Activated naive CD4-positive, alpha-beta T cell treated with anti-CD3 and anti-CD28 coated beads, Interleukin-2, amount 50 U/mL, for 72 hours (primary cell): ENCODE data around the gene VSIR. TPM values are rescaled to one million over a fixed set of nuclear protein-coding genes. Genes with fewer than 3 reads are reported as not detected.

Experiments
- ATAC-seq, 2 donors: fragments of 150-1000 bp; cut with Tn5 transposase; 2 replicates each; pipeline ENCODE4 v1.10.0; 2021; ENCODE audit warnings: mild to moderate bottlenecking in 2 of 2, moderate library complexity in 2 of 2
- DNase-seq, 2 donors: peaks; one replicate each; pipeline ENCODE4 v3.0.0; 2021 to 2022; ENCODE audit warnings: low spot score in 2 of 2
- H3K27ac Mint-ChIP-seq, 2 donors: one replicate each; pipeline ENCODE4 v1.8.0; 2022; ENCODE audit warnings: mild to moderate bottlenecking in 2 of 2, mixed read lengths in 2 of 2
- H3K36me3 Mint-ChIP-seq, 2 donors: one replicate each; pipeline ENCODE4 v1.8.0; 2022; ENCODE audit warnings: mixed read lengths in 2 of 2
- H3K9me3 Mint-ChIP-seq, 2 donors: one replicate each; pipeline ENCODE4 v1.8.0; 2022; ENCODE audit warnings: mixed read lengths in 2 of 2
- total RNA-seq, 2 donors: library from RNA; stranded (reverse); gene quantifications; one replicate each; pipeline ENCODE4 v1.2.3, GENCODE V29; 2022

Gene VSIR
- 100 to 1,000 TPM in 1 of 2 donors, 10 to 100 TPM in 1; 54.5 to 126 TPM for total RNA-seq

DNA sequence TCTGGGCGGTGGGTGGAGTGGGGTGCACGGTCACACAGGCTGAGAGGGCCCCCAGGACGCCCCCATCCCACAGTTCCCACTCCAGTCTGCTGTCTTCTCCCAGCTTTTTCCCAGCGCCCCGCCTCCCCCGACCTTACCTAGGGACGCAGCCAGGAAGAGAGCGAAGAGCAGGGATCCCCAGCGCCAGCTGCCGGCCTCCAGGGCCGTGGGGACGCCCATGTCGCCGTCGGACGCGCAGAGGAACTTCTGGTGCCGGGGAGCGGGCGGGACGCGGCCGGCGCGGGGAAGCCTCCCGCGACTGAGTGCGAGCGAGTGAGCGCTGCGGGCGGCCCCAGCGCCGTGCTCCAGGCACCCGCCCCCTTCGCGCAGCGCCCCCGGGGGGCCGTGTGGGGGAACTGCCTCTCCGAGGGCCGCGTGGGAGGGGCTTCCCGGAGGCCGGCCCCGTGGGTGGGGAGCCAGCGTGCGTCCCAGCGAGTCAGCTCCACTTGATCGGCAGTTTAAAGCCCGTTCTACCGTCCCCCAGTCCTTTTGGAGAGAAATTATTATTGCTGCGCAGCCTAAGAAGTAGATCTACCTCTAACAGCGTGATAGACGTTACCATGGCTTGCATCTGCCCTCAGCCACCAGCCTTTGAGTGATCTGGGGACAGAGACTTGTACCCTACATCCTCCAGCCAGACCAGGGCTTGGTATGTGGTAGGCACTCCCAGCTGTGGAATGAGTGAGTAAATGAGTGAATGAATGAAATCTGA, at the start of gene VSIR:
Gene VSIR (minus strand): TSS at position 300 of the 751 bp plus-strand sequence. CDS start 81 bp downstream, at position 219.
- peaks cover 4 to 39% of the 10 kb centered on the region in 2 donors for H3K36me3 Mint-ChIP-seq
- peak within 1 kb of the TSS; percentile 88 to 94 for H3K27ac Mint-ChIP-seq

DNA sequence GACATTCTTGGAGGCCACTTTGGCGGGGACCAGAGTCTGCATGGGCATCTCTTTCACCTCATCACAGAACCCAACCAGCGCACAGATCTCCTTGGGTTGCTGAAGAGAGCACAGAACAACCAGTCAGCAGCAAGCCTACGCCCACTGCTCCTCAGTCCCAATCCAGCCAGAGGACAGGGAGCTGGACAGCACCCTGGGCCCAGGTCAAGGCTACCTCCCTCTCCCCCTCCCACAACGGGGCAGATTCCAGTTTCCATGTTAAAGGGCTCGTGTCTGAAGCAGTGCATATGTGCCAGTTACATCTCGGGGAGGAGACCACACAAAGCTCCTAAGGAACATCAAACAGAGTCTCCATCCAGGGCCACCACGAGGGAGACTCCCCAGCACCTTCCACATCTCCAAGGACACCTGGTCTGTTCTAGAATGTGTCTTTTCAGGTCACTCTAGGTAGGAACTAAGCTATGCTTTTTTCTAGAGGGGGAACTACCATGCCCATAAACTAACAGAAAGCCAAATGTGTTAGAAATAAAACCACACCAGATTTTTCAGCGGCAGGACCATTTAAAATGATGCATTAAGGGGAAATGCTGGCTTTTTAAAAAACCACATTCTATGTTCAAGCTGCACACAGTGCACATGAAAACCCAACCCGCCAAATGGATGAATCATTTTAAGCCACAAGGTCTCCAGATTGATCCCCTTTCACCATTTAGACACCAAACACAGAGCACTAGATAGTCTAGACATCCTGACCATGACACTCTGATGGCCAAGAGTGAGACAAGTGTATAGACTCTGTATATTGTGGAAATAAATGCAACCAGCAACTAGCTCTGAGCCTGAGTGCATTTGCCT, 48.8 kb upstream of the VSIR start:
- Mint-ChIP-seq H3K36me3 (peaks cover 0 to 6% of the 10 kb centered on the region in 2 donors), H3K9me3 (no peaks in the 10 kb centered on the region), H3K27ac (peak overlapping the region; percentile 38 to 82)
- DNase-seq, result no peak
- peak; percentile 90 to 94 for ATAC-seq

More for the DNA sequence above, at the start of gene VSIR:
- peak; percentile 55 to 76 for ATAC-seq
- peak; percentile 92 to 100 for DNase-seq
- peaks cover 0 to 4% of the 10 kb centered on the region in 2 donors for H3K9me3 Mint-ChIP-seq

DNA sequence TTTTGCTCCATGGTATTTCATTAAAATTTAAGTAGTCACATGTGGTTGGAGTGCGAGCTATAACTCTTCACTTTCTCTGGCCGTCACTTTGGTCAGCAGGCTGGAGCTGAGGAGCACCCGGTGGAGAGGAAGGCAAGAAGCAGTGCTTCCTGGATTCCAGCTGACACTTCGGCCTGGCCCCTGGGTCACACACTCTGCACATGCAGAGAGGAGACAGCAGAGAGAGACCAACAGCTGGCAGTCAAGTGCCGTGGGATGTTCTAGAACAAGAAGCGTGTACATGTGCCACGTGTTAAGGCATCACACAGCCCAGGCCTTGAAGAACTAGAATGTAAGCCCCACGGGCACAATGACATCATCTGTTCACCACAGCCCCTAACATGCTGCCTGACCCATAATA, 47.6 kb upstream of the VSIR start:
- H3K9me3 Mint-ChIP-seq, result no peaks in the 10 kb centered on the region
- H3K36me3 Mint-ChIP-seq, result peaks cover 0 to 6% of the 10 kb centered on the region in 2 donors
- no peak for ATAC-seq
- DNase-seq, result no peak
- H3K27ac Mint-ChIP-seq, result peak overlapping the region; percentile 12 to 38

DNA sequence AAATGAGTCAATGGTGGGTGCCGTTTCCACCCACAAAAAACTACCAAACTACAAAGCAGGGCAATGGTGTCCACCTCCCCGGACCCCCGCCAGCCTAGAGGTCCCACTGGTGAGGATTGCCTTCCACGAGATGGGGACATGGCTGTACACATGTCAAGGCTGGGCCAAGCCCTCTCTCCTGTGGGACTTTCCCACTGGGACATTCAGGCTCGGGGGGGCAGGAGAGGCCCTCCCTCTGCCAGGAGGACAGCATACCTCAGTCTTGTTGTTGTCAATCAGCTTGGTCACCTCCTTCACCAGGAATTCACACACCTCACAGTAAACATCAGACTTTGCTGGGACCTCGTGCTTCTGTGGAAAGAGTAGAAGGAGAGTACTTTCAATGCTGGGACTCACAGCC, 46.7 kb upstream of the VSIR start:
- H3K36me3 Mint-ChIP-seq, result peaks cover 0 to 6% of the 10 kb centered on the region in 2 donors
- ATAC-seq (no peak), DNase-seq (no peak)
- no peaks in the 10 kb centered on the region for H3K9me3 Mint-ChIP-seq
- peak overlapping the region; percentile 38 to 68 for H3K27ac Mint-ChIP-seq

DNA sequence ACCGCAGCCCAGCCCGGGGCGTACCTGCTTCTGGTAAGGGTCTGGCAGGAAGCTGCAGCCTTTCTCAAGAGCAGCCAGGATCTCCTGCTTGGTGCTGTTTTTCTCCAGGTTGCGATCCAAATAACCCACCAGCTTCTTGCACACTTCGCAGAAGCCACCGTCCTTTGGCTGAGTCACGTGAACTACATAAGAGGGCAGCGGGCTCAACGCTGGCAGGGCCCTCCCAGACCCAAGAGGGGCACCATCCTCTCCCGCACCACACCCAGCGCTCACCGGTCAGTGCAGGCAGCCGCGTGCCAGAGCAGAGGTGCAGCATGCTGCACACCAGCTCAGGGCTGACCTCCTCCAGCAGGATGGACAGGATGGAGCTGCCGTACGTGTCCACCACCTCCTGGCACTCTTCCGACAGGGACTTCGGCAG, 46.1 kb upstream of the VSIR start:
- DNase-seq (no peak), ATAC-seq (no peak)
- H3K27ac Mint-ChIP-seq, result peak overlapping the region; percentile 38 to 68
- H3K36me3 Mint-ChIP-seq, result peaks cover 0 to 6% of the 10 kb centered on the region in 2 donors
- H3K9me3 Mint-ChIP-seq, result no peaks in the 10 kb centered on the region

DNA sequence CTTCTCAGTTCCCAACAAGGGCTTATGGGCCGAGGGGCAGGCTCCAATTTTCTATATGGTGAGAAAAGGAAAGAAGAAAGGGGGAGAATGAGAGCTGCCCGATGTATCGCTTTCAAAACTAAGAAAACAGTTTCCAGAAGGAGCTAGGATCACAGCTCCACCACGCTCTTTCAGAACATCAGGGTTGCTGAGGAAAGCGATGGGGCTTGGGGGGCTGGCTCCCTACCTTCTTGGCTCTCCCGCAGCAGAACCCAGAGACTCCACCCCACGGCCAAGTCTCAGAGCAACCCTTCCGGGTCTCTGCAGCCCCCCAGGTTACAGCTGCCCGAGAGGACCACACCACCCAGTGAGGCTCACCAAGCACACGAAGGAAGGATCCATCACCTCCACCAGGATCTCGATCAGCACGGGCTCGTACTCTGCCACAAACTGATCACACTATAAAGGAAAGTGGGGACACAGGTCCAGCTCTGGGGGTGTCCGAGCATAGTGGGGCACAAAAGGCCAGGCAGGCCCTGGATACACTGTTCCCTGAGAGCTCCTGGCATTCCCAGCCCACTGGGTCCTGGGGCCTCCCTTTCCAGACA, 45.4 kb upstream of the VSIR start:
- no peaks in the 10 kb centered on the region for H3K9me3 Mint-ChIP-seq
- ATAC-seq (no peak), DNase-seq (no peak)
- peaks cover 0 to 6% of the 10 kb centered on the region in 2 donors for H3K36me3 Mint-ChIP-seq
- H3K27ac Mint-ChIP-seq, result peak overlapping the region in 1 of 2 donors; percentile 77

DNA sequence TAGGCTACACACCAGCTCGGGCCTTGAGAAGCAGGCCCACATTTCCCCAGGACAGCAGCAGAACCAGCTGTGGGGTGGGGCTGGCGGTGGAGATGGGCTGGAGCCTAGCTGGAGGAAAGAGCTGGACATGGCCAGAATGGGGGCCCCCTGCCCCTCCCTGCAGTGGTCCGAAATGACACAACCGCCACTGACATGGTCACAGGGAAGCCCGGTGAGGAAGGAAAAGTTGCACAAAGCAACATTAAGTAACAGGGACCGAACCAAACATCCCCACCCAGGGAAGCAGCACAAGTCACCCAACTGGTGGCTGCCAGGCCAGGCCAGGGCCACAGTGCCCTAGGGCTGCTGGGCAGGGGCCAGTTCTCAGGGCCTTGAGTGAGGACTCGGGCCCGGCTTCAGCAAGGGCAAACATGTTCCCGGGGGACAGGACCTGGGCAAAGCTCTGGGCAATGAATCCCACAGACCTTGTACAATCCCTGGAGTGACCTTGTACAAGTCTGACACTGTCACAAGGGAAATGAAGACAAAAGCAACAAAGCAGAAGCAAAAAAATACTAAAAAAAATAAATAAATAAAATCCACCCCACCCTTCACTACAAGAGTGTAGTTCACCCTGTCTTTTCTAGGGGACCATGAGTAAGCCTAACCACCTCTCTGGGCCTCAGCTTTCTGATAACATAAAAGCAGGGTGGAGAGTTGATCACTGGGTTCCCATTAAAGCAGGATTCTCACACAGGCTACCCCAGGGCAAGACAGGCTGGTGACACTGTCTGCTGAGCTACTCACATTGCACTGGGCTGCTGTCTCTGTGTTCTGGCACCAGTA, 44.7 kb upstream of the VSIR start:
- DNase-seq, result no peak
- no peak for ATAC-seq
- Mint-ChIP-seq H3K9me3 (no peaks in the 10 kb centered on the region), H3K36me3 (peaks cover 0 to 6% of the 10 kb centered on the region in 2 donors), H3K27ac (peak overlapping the region; percentile 64 to 77)

DNA sequence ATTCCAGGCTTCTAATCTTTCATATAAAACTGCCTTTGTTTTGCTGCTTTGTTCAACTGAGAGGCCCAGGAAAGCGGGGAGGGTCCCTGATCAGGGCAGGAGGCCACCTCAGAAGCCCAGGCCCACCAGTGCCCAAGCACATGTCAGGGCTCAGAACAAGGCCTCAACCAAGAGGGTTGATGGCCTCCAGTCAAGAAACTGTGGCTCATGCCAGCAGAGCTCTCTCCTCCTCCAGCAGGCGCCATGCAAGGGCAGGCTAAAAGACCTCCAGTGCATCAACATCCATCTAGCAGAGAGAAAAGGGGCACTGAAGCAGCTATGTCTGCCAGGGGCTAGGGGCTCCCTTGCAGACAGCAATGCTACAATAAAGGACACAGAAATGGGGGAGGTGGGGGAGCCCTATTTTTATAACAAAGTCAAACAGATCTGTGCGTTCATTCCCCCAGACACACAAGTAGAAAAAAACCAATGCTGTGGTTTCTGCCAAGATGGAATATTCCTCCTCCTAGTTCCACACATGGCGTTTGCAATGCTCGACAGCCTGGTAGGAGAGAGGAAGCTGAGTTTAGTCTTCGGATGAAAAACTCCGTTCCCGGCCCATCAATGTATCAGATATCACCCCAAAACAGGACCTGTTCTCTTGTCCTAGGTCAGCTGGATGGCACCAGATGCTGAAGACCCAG, 43.8 kb upstream of the VSIR start:
- DNase-seq (no peak), ATAC-seq (no peak)
- Mint-ChIP-seq H3K36me3 (peaks cover 0 to 6% of the 10 kb centered on the region in 2 donors), H3K9me3 (no peaks in the 10 kb centered on the region), H3K27ac (peak overlapping the region in 1 of 2 donors; percentile 64)

DNA sequence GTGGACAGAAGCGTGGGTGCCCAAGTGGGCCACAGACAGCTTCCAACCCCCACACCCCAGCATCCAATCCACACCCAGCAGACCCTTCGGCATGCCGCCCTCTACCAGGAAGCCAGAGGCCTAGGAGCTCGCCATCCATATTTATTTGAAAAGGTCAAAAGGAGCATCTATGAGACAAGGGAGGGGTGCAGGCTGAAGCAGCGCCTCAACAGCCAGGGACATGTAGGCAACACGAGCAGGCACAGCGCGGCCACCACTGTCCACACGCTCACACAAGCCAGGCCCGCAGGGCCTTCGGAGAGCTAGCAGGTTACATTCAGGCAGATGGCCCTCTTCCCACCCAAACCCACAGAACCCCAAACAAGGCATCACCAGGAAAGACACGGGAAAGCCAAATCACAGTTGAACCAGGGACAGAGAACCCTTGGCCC, 43.1 kb upstream of the VSIR start:
- H3K36me3 Mint-ChIP-seq, result peaks cover 0 to 6% of the 10 kb centered on the region in 2 donors
- DNase-seq (no peak), ATAC-seq (no peak)
- H3K27ac Mint-ChIP-seq, result peak overlapping the region; percentile 25 to 64
- H3K9me3 Mint-ChIP-seq, result no peaks in the 10 kb centered on the region

DNA sequence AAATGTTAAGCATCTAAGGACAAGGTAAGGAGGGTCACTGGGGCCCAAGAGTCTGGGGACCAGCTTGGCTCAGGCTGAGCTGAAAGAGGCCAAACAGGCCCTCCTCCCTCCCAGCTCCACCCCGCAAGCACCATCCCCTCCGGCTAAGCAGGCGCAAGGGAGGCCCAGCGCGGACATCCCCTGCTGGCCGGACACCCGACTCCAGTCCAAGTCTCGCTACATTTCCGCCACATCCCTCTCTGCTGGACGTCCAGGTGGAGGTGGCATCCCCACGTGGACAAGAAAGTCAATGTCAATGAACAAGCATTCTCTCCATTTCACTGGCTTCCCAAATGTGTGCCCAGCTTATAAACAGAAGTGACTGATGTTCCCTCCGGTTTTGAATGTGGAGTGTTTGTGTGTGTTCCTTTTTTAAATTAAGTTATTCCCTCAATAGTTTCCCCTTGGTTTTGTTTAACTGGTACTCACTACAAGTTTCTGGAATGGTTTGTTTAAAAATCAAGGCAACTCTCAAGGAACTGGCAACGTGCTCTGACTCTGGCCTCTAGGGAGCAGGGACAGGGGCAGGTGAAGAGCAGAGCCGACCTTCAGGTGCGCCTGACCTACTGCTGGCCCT, 42.3 kb upstream of the VSIR start:
- H3K27ac Mint-ChIP-seq, result peak overlapping the region in 1 of 2 donors; percentile 85
- DNase-seq (no peak), ATAC-seq (no peak)
- H3K36me3 Mint-ChIP-seq, result peaks cover 0 to under 1% of the 10 kb centered on the region in 2 donors
- no peaks in the 10 kb centered on the region for H3K9me3 Mint-ChIP-seq

DNA sequence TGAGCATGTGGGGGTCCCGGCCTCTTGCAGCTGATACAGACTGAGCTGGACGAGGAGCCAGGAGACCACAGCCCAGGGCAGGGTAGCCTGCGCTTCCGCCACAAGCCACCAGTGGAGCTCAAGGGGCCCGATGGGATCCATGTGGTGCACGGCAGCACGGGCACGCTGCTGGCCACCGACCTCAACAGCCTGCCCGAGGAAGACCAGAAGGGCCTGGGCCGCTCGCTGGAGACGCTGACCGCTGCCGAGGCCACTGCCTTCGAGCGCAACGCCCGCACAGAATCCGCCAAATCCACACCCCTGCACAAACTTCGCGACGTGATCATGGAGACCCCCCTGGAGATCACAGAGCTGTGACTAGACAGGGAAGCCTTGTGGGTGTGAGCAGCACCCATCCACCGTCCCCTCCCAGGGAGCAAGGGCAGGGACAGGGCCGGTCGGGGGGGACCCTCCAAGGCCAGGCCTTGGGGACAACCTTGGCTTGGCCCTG, 41.6 kb upstream of the VSIR start:
- ATAC-seq, result no peak
- no peak overlapping the region for H3K27ac Mint-ChIP-seq
- no peaks in the 10 kb centered on the region for H3K9me3 Mint-ChIP-seq
- no peak for DNase-seq
- no peaks in the 10 kb centered on the region for H3K36me3 Mint-ChIP-seq

DNA sequence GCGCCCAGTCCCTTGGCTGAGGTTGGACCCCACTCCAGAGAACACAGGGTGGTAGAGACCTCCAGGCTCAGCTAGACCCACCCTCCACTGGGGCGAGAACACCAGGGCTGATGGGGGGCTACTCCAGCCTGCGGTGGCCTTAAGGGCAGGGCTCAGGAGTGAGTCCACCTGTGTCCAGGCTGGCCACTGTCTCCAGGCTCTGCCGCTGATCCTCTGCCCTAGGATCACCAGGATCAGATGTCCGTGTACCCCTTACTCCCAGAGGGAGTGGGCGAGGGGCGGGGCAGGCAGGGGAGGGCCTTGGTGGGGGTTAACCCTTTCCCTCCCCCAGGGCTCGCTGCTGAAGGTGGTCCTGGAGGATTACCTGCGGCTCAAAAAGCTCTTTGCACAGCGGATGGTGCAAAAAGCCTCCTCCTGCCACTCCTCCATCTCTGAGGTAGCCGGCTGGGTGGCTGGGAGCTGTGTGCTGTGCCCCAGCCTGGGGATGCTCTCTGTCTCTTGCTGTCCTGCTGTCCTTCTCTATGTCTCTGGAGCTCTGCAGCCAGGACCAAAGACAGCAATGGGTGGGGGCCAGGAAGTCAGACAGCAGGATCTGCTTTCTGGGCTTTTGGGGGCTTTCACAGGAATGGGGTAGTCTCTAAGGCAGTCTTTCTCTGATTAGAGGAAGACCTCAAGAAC, 39.7 kb upstream of the VSIR start:
- ATAC-seq (no peak), DNase-seq (no peak)
- Mint-ChIP-seq H3K9me3 (no peaks in the 10 kb centered on the region), H3K27ac (peak overlapping the region in 1 of 2 donors; percentile 29), H3K36me3 (no peaks in the 10 kb centered on the region)

DNA sequence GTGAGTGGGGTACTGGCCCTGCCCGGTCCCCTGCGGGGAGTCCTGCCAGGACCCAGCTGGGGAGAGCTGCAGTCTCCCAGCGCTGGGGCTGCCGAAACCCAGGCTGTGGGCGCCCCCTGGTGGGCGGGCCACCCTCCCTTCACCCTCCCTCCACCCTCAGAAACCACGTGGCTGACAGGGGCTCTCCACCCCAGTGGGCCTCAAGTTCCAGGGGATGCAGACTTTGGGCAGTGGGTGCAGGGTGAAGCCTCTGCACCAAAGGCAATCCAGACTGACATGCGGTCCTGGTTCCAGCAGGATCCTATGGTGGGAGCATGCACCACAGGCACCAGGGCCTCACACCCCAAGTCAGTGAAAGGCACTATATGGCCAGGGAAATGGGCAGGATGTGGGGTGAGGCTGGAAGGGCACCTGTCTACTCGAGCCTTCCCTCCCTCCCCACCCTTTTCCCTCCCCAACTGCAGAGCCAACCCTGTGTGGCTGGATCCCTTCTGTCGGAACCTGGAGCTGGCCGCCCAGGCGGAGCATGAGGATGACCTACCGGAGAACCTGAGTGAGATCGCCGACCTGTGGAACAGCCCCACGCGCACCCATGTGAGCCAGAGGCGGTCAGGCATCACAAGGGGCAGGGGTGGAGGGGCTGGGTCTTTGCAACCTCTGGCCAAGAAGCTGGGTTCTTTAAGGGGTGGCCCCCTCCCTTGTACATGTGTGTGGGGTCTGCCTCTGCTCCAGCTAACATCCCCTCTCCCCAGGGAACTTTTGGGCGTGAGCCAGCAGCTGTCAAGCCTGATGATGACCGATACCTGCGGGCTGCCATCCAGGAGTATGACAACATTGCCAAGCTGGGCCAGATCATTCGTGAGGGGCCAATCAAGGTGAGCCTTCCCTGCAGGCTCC, 38.9 kb upstream of the VSIR start:
- ATAC-seq, result peak; percentile 93
- no peak overlapping the region for H3K27ac Mint-ChIP-seq
- H3K9me3 Mint-ChIP-seq, result no peaks in the 10 kb centered on the region
- DNase-seq, result peak; percentile 75 to 85
- H3K36me3 Mint-ChIP-seq, result no peaks in the 10 kb centered on the region

DNA sequence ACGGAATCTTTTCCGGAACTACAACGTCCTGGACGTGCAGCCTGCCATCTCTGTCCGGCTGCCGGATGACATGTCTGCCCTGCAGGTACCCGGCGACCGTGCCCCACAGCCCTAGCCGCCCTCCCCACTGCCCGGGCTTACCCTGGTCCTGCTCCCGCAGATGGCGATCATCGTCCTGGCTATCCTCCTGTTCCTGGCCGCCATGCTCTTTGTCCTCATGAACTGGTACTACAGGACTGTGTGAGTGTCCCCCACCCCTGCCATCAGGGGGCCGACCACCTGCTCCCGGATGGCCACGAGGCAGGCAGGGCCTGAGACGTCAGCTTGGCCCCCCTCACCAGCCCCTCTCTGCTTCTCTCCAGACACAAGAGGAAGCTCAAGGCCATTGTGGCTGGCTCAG, 38.0 kb upstream of the VSIR start:
- H3K27ac Mint-ChIP-seq, result no peak overlapping the region
- no peaks in the 10 kb centered on the region for H3K36me3 Mint-ChIP-seq
- no peaks in the 10 kb centered on the region for H3K9me3 Mint-ChIP-seq
- ATAC-seq (no peak), DNase-seq (no peak)
